Activated CD8-positive, alpha-beta memory T cell treated with anti-CD3 and anti-CD28 coated beads for 24 hours (primary cell): ENCODE measurements around the gene FAM83C.
"Not testable (repeated sequence)": the region's sequence is repeated elsewhere in the genome, so short reads cannot be mapped to it uniquely, and the experiment has no call there.

Source experiments
- DNase-seq: peaks from one replicate; pipeline ENCODE4 v3.0.0-alpha.2; 2020

The FAM83C gene

GRCh38 chr20:35262731-35263531 is 29.3 kb downstream of the FAM83C start:
- not testable (repeated sequence) for DNase-seq

DNA sequence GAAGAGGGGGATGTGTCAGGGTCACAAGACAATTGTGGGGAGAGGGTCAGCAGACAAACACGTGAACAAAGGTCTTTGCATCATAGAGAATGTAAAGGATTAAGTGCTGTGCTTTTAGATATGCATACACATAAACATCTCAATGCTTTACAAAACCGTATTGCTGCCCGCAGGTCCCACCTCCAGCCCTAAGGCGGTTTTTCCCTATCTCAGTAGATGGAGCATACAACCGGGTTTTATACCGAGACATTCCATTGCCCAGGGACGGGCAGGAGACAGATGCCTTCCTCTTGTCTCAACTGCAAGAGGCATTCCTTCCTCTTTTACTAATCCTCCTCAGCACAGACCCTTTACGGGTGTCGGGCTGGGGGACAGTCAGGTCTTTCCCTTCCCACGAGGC is 29.9 kb downstream of the FAM83C start:
- not testable (repeated sequence) for DNase-seq

DNA sequence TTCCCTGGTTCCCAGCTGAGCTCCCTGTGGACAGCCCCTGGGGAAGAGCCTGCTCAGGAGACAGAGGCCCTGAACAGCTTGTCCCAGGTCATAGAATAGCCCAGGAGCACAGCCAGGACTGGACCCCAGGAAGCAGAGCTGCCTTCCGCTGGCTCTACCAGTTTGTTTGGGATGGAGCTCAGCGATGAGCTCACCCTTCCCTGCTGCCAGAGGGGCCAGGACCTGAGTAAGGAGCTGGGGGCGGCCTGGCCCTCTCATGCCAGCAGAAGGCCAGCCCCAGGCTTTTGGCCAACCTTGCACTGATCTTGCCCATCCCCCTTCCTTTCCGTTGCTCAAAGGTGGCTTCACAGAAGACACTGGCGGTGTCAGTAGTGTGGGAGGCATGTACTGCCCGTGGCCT is 31.8 kb downstream of the FAM83C start:
- DNase-seq: no peak

DNA sequence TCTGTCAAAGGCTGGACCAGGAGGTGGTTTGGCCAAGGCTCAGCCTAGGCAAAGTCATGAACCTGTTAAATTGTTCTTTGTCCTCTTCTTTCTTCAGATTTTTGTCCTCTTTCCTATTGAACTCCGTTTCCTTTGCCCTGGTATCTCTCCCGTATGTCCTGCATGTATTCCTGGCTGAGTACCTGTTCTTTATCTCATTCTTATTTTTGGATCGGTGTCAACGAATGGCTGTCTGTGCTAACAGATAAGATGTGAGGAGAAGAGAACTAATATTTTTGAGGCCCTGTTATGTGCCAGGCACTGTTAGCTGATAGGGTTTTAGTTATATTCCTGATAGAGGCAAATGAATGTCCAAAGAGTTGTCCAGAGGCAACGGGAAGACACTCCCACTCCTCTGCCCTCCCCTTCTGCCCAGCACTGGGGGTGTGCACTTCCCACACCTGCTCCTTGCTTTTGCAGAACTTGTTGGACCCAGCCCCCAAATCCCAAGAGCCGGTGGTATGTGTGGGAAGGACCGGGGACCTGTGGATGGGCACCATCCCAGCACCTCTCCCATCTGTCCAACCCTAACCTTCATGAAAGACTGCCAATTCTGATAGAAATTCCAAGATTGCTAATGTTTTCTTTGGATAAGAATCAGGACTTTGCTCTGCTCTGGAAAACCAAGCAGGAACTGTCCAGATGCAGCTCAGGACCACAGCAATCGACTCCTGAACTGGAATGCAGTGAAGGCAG is 34.9 kb downstream of the FAM83C start:
- no peak for DNase-seq

DNA sequence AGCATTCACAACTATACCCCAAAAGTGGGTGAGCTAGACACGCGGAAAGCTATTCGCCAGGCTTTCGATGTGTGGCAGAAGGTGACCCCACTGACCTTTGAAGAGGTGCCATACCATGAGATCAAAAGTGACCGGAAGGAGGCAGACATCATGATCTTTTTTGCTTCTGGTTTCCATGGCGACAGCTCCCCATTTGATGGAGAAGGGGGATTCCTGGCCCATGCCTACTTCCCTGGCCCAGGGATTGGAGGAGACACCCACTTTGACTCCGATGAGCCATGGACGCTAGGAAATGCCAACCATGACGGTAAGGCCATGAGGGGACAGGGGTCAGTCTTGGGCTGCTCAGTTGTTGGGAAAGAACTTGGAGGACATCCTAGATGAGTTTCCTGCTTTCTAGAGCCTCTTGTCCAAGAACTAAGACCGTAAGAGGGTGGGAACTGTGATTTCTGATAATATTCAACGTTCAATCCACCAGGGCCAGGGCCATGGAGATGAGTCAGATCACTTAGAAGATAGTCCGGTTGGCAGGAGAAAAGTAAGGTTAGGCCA is 37.7 kb downstream of the FAM83C start:
- DNase-seq: no peak

DNA sequence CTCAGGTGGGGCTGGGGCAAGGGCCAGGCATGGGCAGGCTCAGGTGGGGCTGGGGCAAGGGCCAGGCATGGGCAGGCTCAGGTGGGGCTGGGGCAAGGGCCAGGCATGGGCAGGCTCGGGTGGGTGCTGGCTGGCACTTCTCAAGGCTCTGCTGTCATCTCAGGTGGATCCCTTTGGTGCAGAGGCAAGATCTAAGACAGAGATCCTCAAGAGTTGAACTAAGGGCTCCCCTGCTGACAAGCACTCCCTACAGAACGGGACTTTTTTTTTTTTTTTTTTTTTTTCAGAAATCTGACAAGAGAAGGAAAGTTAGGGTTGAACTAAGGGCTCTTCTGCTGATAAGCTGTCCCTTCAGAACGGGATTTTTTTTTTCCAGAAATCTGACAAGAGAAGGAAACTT is 39.2 kb downstream of the FAM83C start:
- no peak for DNase-seq

GRCh38 chr20:35252598-35252997 is 39.6 kb downstream of the FAM83C start:
- not testable (repeated sequence) for DNase-seq

GRCh38 chr20:35252037-35252461 is 40.2 kb downstream of the FAM83C start:
- no peak for DNase-seq

DNA sequence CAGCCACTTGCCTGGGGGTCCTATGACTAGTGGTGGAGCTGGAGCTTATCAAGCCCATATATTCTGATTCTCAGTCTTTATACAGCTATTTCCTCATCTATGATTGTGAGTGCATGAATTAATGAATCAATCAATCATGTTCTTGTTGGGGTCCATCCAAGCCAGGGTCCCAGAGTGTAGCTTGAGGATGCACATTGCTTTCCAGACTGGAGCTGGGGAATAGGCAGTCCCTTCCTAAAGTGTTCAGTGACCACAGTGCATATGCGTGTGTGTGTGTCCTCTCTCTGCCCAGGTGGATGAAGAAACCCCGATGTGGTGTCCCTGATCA is 40.6 kb downstream of the FAM83C start:
- no peak for DNase-seq

GRCh38 chr20:35248641-35249475 is 43.4 kb downstream of the FAM83C start:
- DNase-seq: no peak

DNA sequence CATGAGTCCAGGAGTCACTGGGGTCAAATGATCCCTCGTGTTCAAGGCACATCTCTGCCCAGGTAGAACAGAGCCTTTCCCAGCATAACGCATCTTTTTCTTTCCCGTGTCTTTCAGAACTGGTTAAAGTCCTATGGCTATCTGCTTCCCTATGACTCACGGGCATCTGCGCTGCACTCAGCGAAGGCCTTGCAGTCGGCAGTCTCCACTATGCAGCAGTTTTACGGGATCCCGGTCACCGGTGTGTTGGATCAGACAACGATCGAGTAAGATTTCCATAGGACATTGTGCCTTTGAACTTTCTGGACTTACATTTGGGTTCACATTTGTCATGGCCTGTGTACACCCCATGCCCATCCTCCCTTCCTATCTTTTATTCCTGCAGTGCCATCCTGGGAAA is 45.5 kb downstream of the FAM83C start:
- no peak for DNase-seq

DNA sequence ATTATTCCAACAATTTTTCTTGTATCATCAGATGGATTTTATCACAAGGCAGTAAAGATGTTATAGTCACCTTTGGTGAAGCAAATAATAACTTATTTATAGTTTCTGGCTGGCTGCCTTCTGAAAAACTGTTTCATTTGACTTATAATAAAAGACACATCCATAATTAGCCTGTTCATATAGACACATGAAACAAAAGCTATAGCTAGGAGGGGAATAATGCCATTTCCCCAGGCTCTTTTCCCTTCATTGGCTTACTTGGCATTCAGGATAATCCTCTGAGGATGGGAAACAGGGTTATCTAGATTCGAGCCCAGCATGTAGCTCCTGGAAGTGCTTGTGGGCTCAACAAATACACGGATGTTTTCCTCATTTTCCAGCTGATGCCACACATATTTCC is 48.2 kb downstream of the FAM83C start:
- DNase-seq: no peak

DNA sequence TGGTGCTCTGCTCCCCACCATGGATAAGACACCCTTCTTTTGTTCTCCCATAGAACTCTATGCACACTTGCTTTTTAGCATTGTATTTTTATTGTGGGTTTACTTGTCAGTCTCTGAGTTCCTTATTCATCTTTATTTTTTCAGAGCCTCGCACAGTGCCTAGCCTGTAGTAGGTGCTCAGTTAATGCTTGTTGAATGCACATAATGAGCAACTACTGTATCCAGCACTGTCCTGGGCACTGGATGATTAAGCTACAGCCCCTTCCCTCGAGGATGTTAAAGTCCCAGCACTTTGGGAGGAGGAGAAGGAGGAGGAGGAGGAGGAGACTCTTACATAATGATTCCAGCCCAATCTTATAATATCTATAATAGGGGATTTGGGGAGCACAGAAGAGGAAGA is 48.9 kb downstream of the FAM83C start:
- no peak for DNase-seq

DNA sequence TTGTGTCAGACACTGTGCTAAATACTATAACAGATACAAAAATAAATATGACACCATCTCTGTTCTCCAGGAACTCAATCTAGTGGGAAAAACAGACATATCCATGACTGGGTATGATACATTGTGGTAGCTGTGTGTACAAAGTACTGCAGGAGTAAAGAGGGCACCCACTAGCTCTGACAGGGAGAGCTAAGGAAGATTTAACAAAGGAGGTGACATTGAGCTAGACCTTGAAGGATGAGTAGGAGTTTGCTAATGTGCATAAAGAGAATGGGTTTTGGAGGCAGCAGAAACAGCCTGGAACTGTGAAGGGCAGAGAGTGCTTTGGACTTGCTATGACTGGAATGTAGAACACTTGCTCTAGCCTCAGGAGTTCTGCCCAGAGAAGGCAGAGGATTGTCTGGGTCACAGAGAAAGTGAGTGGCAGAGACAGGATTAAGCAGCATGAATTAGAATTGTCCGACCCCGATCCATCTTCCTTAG is 51.4 kb downstream of the FAM83C start:
- no peak for DNase-seq

- no peak for DNase-seq
Observed at GRCh38 chr20:35240083-35240810, 52.0 kb downstream of the FAM83C start.

DNA sequence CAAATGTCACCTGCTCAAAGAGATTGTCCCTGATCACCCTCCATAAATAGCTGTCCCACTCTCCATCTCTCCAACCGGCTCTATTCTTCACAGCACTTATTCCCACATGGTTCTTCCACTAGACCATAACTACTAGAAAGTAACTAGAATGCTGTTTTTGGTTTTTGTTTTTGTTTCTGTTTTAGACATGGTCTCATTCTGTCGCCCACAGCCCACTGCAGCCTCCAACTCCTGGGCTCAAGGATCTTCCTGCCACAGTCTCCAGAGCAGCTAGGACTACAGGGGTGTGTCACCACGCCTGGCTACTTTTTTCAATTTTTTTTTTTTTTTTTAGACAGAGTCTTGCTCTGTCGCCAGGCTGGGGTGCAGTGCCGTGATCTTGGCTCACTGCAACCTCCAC is 53.5 kb downstream of the FAM83C start:
- no peak for DNase-seq

GRCh38 chr20:35238170-35238569 is 54.1 kb downstream of the FAM83C start:
- DNase-seq: no peak

- no peak for DNase-seq
Observed at GRCh38 chr20:35237486-35237885, 54.7 kb downstream of the FAM83C start.

DNA sequence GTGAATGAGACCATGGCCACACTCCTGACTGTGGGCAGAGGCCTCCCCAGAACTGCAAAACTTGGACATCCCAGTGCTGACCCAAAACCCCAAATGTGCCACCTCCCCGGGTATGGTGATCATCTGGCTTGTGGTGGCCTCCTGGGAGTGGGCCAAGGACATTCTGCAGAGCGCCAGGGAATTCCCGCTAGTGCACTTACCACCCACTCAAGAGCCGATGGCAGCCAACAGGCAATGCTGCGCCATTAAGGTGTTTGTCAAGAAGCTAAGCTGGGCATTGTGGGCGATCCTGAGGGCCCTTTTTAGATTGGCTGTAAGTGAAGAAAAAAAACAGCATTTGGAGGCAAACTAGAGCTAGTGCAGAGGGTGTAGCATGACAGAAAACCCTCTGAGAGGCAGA is 56.3 kb downstream of the FAM83C start:
- DNase-seq: no peak
